HCT116 (cell line): ENCODE results near the gene NEURL1B. TPM values are rescaled to one million over a fixed set of nuclear protein-coding genes. Genes with fewer than 3 reads are reported as not detected.
A peak's percentile ranks its signal among the peaks of the same experiment; 100 is the strongest.

Experiments used
- ATAC-seq: fragments of 200-7000 bp; cut with Tn5 transposase; 2 replicates; pipeline ENCODE4 v1.9.1; 2020; ENCODE audit warnings: mild to moderate bottlenecking, moderate library complexity
- BruUV-seq: library from RNA; stranded (reverse); fragments of 400-500 nt; replicated peaks from 2 replicates; lab custom pipeline; 2021; lab: Mats Ljungman, UMichigan
- CTCF ChIA-PET: fragments of 300-600 bp; sonication (Branson Sonifier 250); formaldehyde crosslinking; loops from one replicate; lab custom pipeline; 2021; ENCODE audit warnings: antibody characterized with exemption; lab: Charles Lee
- POLR2A ChIA-PET: fragments of 300-600, 350-600 bp; sonication (Branson Sonifier 250); formaldehyde crosslinking; loops from one replicate; lab custom pipeline; 2021; ENCODE audit warnings: antibody characterized with exemption; lab: Charles Lee
- RAD21 ChIA-PET, 2 experiments: fragments of 300-600 bp; sonication (Branson Sonifier 250); formaldehyde crosslinking; loops; one replicate each; lab custom pipeline; 2023; ENCODE audit warnings: low total read pairs in 2 of 2; ENCODE audit not compliant: uncharacterized antibody in 2 of 2, unreplicated experiment in 2 of 2, low non-redundant PET in 1 of 2; lab: Charles Lee
- DNase-seq: peaks from one replicate; pipeline ENCODE4 v3.0.0-alpha.2; 2010; ENCODE audit warnings: low read depth, low spot score
- H2AFZ ChIP-seq: fragments of 200-600 bp; shearing (Covaris generic), sonication (generic); 2 replicates; pipeline ENCODE4 v1.6.1; 2017; ENCODE audit warnings: low read depth, mixed run types, mixed read lengths, antibody characterized with exemption, low read length; ENCODE audit not compliant: poor library complexity, severe bottlenecking
- H3K27ac ChIP-seq: 2 replicates; pipeline ENCODE4 v1.5.1; 2012; ENCODE audit warnings: low read depth, low read length
- H3K27me3 ChIP-seq: fragments of 200-600 bp; sonication (generic); 2 replicates; pipeline ENCODE4 v1.6.1; 2016; ENCODE audit warnings: mixed run types, low read length, mixed read lengths; ENCODE audit not compliant: insufficient read depth
- H3K36me3 ChIP-seq, 2 experiments: fragments of 200-500 bp in 1 of 2; fragments of 200-600 bp in 1 of 2; sonication (Bioruptor generic) in 1 of 2; sonication (generic) in 1 of 2; 2 replicates each; pipeline versions ENCODE4 v1.5.1 to v1.6.1; 2014 to 2016; ENCODE audit warnings: low read length in 2 of 2, inconsistent platforms in 1 of 2, mixed read lengths in 1 of 2, mixed run types in 1 of 2; ENCODE audit not compliant: insufficient read depth in 2 of 2, control insufficient read depth in 1 of 2
- H3K4me1 ChIP-seq, 2 experiments: fragments of 200-600 bp in 1 of 2; sonication (generic) in 1 of 2; 2 replicates each; pipeline versions ENCODE4 v1.5.1 to v1.6.1; 2012 to 2017; ENCODE audit warnings: low read length in 2 of 2, inconsistent platforms in 1 of 2, mild to moderate bottlenecking in 1 of 2, mixed read lengths in 1 of 2, mixed run types in 1 of 2, moderate library complexity in 1 of 2; ENCODE audit not compliant: insufficient read depth in 2 of 2, control insufficient read depth in 1 of 2
- H3K4me2 ChIP-seq: fragments of 200-600 bp; sonication (generic); 2 replicates; pipeline ENCODE4 v1.6.1; 2017; ENCODE audit warnings: mixed run types, low read length, mixed read lengths
- H3K4me3 ChIP-seq, 2 experiments: fragments of 200-600 bp in 1 of 2; sonication (generic) in 1 of 2; replicated peaks in 1 of 2; 2 replicates each; pipeline ENCODE4 v1.5.1; 2011 to 2016; ENCODE audit warnings: low read length in 2 of 2, control low read depth in 1 of 2, low read depth in 1 of 2, mild to moderate bottlenecking in 1 of 2, mixed read lengths in 1 of 2, mixed run types in 1 of 2
- H3K79me2 ChIP-seq: fragments of 200-600 bp; sonication (generic); 2 replicates; pipeline ENCODE4 v1.6.1; 2017; ENCODE audit warnings: mild to moderate bottlenecking, mixed run types, low read length, moderate library complexity, mixed read lengths; ENCODE audit not compliant: insufficient read depth
- H3K9ac ChIP-seq: fragments of 200-600 bp; sonication (generic); 2 replicates; pipeline ENCODE4 v1.6.1; 2016; ENCODE audit warnings: low read length, mixed read lengths
- H3K9me2 ChIP-seq: fragments of 200-600 bp; sonication (generic), shearing (Covaris generic); 2 replicates; pipeline ENCODE4 v1.6.1; 2017; ENCODE audit warnings: mixed run types, mild to moderate bottlenecking, moderate library complexity; ENCODE audit not compliant: insufficient read depth
- H3K9me3 ChIP-seq, 2 experiments: fragments of 200-500 bp in 1 of 2; fragments of 200-600 bp in 1 of 2; sonication (Bioruptor generic) in 1 of 2; sonication (generic) in 1 of 2; 2 replicates each; pipeline ENCODE4 v1.6.1; 2014 to 2017; ENCODE audit warnings: low read length in 2 of 2, mixed read lengths in 2 of 2, inconsistent platforms in 1 of 2, low read depth in 1 of 2, mild to moderate bottlenecking in 1 of 2, mixed run types in 1 of 2, moderate library complexity in 1 of 2; ENCODE audit not compliant: control insufficient read depth in 1 of 2, insufficient read depth in 1 of 2
- H4K20me1 ChIP-seq: fragments of 200-600 bp; sonication (generic), shearing (Covaris generic); 2 replicates; pipeline ENCODE4 v1.6.1; 2017; ENCODE audit warnings: mixed run types, mild to moderate bottlenecking, moderate library complexity; ENCODE audit not compliant: insufficient read depth
- CTCF ChIP-seq, 3 experiments: fragments of 200-600 bp in 1 of 3; sonication (generic) in 1 of 3; IDR thresholded peaks in 2 of 3; conservative IDR thresholded peaks in 1 of 3; 2 replicates each; pipeline ENCODE4 v1.5.1; 2012 to 2017; ENCODE audit warnings: low read depth in 2 of 3, low read length in 2 of 3, antibody characterized with exemption in 1 of 3, borderline replicate concordance in 1 of 3, control low read depth in 1 of 3, mild to moderate bottlenecking in 1 of 3, mixed read lengths in 1 of 3, mixed run types in 1 of 3, moderate library complexity in 1 of 3; ENCODE audit not compliant: insufficient read depth in 1 of 3
- TCF7L2 ChIP-seq: IDR thresholded peaks from 2 replicates; pipeline ENCODE4 v1.7.0; 2011; ENCODE audit warnings: borderline replicate concordance, inconsistent platforms; ENCODE audit not compliant: insufficient read depth, insufficient read length; ENCODE audit errors: extremely low read depth
- intact Hi-C: fragments of 100-400 bp; cut with micrococcal nuclease; formaldehyde crosslinking; loops from 2 replicates; pipeline ENCODE4 v1.10.0; 2022
- total RNA-seq: library from RNA; stranded (reverse); gene quantifications from one replicate; pipeline ENCODE4 v1.2.1, GENCODE V29; 2021; ENCODE audit not compliant: unreplicated experiment
- TF ChIP-seq, protein P1 (sequence below): IDR thresholded peaks from 2 replicates; pipeline ENCODE4 v1.6.1; 2012

The NEURL1B gene
- total RNA-seq, 1 experiment from 2014 or later, result 5.8 TPM

GRCh38 chr5:172622091-172623046 is 18.7 kb upstream of the NEURL1B start:
- TF ChIP-seq TCF7L2, result peak; percentile 33
- TF ChIP-seq, protein P1, sequence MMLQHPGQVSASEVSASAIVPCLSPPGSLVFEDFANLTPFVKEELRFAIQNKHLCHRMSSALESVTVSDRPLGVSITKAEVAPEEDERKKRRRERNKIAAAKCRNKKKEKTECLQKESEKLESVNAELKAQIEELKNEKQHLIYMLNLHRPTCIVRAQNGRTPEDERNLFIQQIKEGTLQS, result no peak
- peak in 1 of 3 experiments; percentile 45; a peak in 3 of 6 replicates for TF ChIP-seq CTCF (IDR thresholded peaks at IDR 0.05 in 2 of 3, conservative IDR thresholded peaks at IDR 0.05 in 1 of 3; ENCODE audit: borderline replicate concordance in 1 of 3, insufficient read depth in 1 of 3, low read depth in 2 of 3, low read length in 2 of 3)
- TF ChIP-seq, all 23 proteins: peak for 2
- peak overlapping the region; percentile 14; the same call in 1 of the 2 replicates for H3K4me2 ChIP-seq
- H3K9me2 ChIP-seq, result no peaks in the 10 kb centered on the region
- DNase-seq, result no peak
- H3K79me2 ChIP-seq, result no peaks in the 10 kb centered on the region
- no peak overlapping the region for H3K9ac ChIP-seq
- ChIA-PET CTCF (no interaction called here), RAD21 (no interaction called here), POLR2A (no interaction called here)
- intact Hi-C loops, result no loop called here
- peaks cover 7% of the 10 kb centered on the region in 2 experiments; a peak in 3 of 4 replicates for H3K4me1 ChIP-seq
- no peak overlapping the region for H3K4me3 ChIP-seq
- no TSS peak for BruUV-seq
- no peaks in the 10 kb centered on the region for H4K20me1 ChIP-seq
- H3K36me3 ChIP-seq, result no peaks in the 10 kb centered on the region
- H2AFZ ChIP-seq, result no peak overlapping the region
- H3K27ac ChIP-seq, result no peak overlapping the region
- H3K9me3 ChIP-seq, result no peaks in the 10 kb centered on the region
- peak; percentile 76 for ATAC-seq
- H3K27me3 ChIP-seq, result no peaks in the 10 kb centered on the region
